GM12874 (cell line): Measurements from ENCODE around the gene MICU1.

ENCODE experiments used
- CTCF ChIP-seq: IDR thresholded peaks from 2 replicates; pipeline ENCODE4 v1.5.1; 2011; ENCODE audit warnings: low read depth, mild to moderate bottlenecking, control low read depth, low read length, moderate library complexity; ENCODE audit not compliant: insufficient read depth

The MICU1 gene

GRCh38 chr10:72334825-72335393 is 291.0 kb downstream of the MICU1 start:
- TF ChIP-seq CTCF = peak; percentile 48; the same call in 1 of the 2 replicates

- TF ChIP-seq CTCF = no peak
These were observed 291.6 kb downstream of the MICU1 start for GRCh38 chr10:72334196-72334824.

- TF ChIP-seq CTCF = no peak
These were observed 292.5 kb downstream of the MICU1 start for GRCh38 chr10:72333112-72334015.

- no peak for TF ChIP-seq CTCF
These were observed 293.3 kb downstream of the MICU1 start for GRCh38 chr10:72332423-72333111.

- peak; percentile 38 for TF ChIP-seq CTCF
These were observed 294.1 kb downstream of the MICU1 start for GRCh38 chr10:72331575-72332422.

GRCh38 chr10:72330069-72330426 is 295.8 kb downstream of the MICU1 start:
- no peak for TF ChIP-seq CTCF
